ENCODE data around the gene C1QTNF6. TPM values are rescaled to one million over a fixed set of nuclear protein-coding genes. Genes with fewer than 3 reads are reported as not detected.
"Not testable (repeated sequence)": the region's sequence is repeated elsewhere in the genome, so short reads cannot be mapped to it uniquely, and the experiment has no call there.

Gene C1QTNF6
- 10 to 100 TPM in 2 of 3 donors, 1 to 10 TPM in 1; 8.9 to 22.5 (median 13.3) TPM for total RNA-seq
- long read RNA-seq, donor 1, partial matches to known transcripts, result 0 of 4 reads
- long read RNA-seq, donor 1, other reads (novel, unspliced or antisense), result 4 of 4 reads
- long read RNA-seq, donor 2, transcript C1QTNF6-201 (3 exons, 2,934 nt), result major isoform, 5 of 14 reads
- long read RNA-seq, donor 2, partial matches to known transcripts, result 0 of 14 reads
- long read RNA-seq, donor 2, other reads (novel, unspliced or antisense), result 5 of 14 reads

GRCh38 chr22:37187891-37188761 is at the start of gene C1QTNF6:
Gene C1QTNF6, minus strand, starts transcription at chr22:37188247. Its CDS starts 34 bp downstream, at chr22:37188213.
- DNase-seq, result peak; percentile 59 to 72 (median 67)
- ATAC-seq, result peak; percentile 78
- H3K36me3 ChIP-seq (ENCODE audit: low read depth), result no peaks in the 10 kb centered on the region
- H3K4me1 ChIP-seq (ENCODE audit: low read depth), result peaks cover 37% of the 10 kb centered on the region
- TF ChIP-seq, protein P1, sequence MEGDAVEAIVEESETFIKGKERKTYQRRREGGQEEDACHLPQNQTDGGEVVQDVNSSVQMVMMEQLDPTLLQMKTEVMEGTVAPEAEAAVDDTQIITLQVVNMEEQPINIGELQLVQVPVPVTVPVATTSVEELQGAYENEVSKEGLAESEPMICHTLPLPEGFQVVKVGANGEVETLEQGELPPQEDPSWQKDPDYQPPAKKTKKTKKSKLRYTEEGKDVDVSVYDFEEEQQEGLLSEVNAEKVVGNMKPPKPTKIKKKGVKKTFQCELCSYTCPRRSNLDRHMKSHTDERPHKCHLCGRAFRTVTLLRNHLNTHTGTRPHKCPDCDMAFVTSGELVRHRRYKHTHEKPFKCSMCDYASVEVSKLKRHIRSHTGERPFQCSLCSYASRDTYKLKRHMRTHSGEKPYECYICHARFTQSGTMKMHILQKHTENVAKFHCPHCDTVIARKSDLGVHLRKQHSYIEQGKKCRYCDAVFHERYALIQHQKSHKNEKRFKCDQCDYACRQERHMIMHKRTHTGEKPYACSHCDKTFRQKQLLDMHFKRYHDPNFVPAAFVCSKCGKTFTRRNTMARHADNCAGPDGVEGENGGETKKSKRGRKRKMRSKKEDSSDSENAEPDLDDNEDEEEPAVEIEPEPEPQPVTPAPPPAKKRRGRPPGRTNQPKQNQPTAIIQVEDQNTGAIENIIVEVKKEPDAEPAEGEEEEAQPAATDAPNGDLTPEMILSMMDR (IDR thresholded peaks at IDR 0.05), result no peak
- no peak within 1 kb of the TSS for H3K4me3 ChIP-seq
- no peaks in the 10 kb centered on the region for H3K9me3 ChIP-seq
- intact Hi-C loops (cut with DNase I, micrococcal nuclease), result no loop called here

- intact Hi-C loops (cut with DNase I, micrococcal nuclease), result no loop called here
- DNase-seq (peak in 1 of 3 donors; percentile 7), ATAC-seq (no peak)
Measured at GRCh38 chr22:37235897-37236607, 48.0 kb upstream of the C1QTNF6 start.

GRCh38 chr22:37234736-37235711 is 47.0 kb upstream of the C1QTNF6 start:
- intact Hi-C loops (cut with DNase I, micrococcal nuclease), result no loop called here
- Histone ChIP-seq H3K36me3 (ENCODE audit: low read depth) (no peaks in the 10 kb centered on the region), H3K4me3 (no peak overlapping the region), H3K4me1 (ENCODE audit: low read depth) (peaks cover 5% of the 10 kb centered on the region), H3K9me3 (no peaks in the 10 kb centered on the region)
- TF ChIP-seq, protein P1 (IDR thresholded peaks at IDR 0.05), result no peak
- DNase-seq, result peak in 1 of 3 donors; percentile 45
- ATAC-seq, result no peak

More at GRCh38 chr22:37235897-37236607, 48.0 kb upstream of the C1QTNF6 start:
- TF ChIP-seq, protein P1 (IDR thresholded peaks at IDR 0.05), result no peak
- Histone ChIP-seq H3K4me3 (no peak overlapping the region), H3K4me1 (ENCODE audit: low read depth) (peaks cover 2% of the 10 kb centered on the region), H3K9me3 (no peaks in the 10 kb centered on the region), H3K36me3 (ENCODE audit: low read depth) (no peaks in the 10 kb centered on the region)

GRCh38 chr22:37233751-37234631 is 45.9 kb upstream of the C1QTNF6 start:
- intact Hi-C loops (cut with DNase I, micrococcal nuclease), result no loop called here
- DNase-seq (peak in 1 of 3 donors; percentile 53), ATAC-seq (no peak)
- Histone ChIP-seq H3K4me3 (no peak overlapping the region), H3K4me1 (ENCODE audit: low read depth) (peaks cover 10% of the 10 kb centered on the region), H3K9me3 (no peaks in the 10 kb centered on the region), H3K36me3 (ENCODE audit: low read depth) (no peaks in the 10 kb centered on the region)
- TF ChIP-seq, protein P1 (IDR thresholded peaks at IDR 0.05), result no peak

DNA sequence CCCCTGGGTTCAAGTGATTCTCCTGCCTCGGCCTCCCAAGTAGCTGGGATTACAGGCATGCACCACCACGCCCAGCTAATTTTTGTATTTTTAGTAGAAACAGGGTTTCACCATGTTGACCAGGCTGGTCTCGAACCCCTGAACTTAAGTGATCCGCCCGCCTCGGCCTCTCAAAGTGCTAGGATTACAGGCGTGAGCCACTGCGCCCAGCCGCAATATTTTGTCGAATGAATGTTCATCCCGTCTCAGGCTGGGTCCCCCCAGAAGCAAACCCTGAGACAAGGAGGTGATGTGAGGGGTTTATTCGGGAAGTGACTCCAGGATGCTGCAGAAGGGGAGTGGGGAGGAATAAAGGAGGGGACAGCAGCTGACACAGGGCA is 45.3 kb upstream of the C1QTNF6 start:
- DNase-seq, result peak in 1 of 3 donors; percentile 10
- peaks cover 13% of the 10 kb centered on the region for H3K4me1 ChIP-seq (ENCODE audit: low read depth)
- intact Hi-C loops (cut with DNase I, micrococcal nuclease); ATAC-seq; H3K4me3 ChIP-seq; H3K9me3 ChIP-seq; H3K36me3 ChIP-seq (ENCODE audit: low read depth): not testable (repeated sequence)

Data from mucosa of descending colon (tissue), 3 donors.